ENCODE data around the gene PARD3B. TPM values are rescaled to one million over a fixed set of nuclear protein-coding genes. Genes with fewer than 3 reads are reported as not detected.

The PARD3B gene
- total and polyA plus RNA-seq, 2 of the 13 experiments (the other 11 are each of a cell fraction or from before 2014, with no cell fraction given), result 0.71 to 2.3 TPM

GRCh38 chr2:205505371-205505770 is 960.1 kb downstream of the PARD3B start (continued):
- TF ChIP-seq BCLAF1 (IDR thresholded peaks at IDR 0.05) (no peak), HOXA5 (CRISPR knock-in tag; IDR thresholded peaks at IDR 0.05) (no peak), RERE (CRISPR knock-in tag; IDR thresholded peaks at IDR 0.05; ENCODE audit: low read depth) (no peak), ZNF430 (CRISPR knock-in tag; IDR thresholded peaks at IDR 0.05) (no peak), HMG20B (CRISPR knock-in tag; conservative IDR thresholded peaks at IDR 0.05) (no peak), RXRA (CRISPR knock-in tag; IDR thresholded peaks at IDR 0.05) (no peak), PRPF4 (IDR thresholded peaks at IDR 0.05; ENCODE audit: low read depth, low read length, poor library complexity, severe bottlenecking) (no peak), KLF9 (CRISPR knock-in tag; IDR thresholded peaks at IDR 0.05; ENCODE audit: low read depth) (no peak), MYC (CRISPR knock-in tag; IDR thresholded peaks at IDR 0.05; ENCODE audit: borderline replicate concordance) (no peak), ARHGAP35 (CRISPR knock-in tag; IDR thresholded peaks at IDR 0.05; ENCODE audit: borderline replicate concordance) (no peak), AFF4 (CRISPR knock-in tag; IDR thresholded peaks at IDR 0.05) (no peak)

All from HepG2 (cell line).